Activated naive CD4-positive, alpha-beta T cell treated with anti-CD3 and anti-CD28 coated beads, Interleukin-2, amount 50 U/mL, for 16 hours (primary cell): Measurements from ENCODE around the gene NPR2.
A peak's percentile ranks its signal among the peaks of the same experiment; 100 is the strongest.

ENCODE experiments used
- DNase-seq: peaks from one replicate; pipeline ENCODE4 v3.0.0-alpha.2; 2020

The NPR2 gene

GRCh38 chr9:35766997-35767396 is 24.4 kb upstream of the NPR2 start:
- no peak for DNase-seq

DNA sequence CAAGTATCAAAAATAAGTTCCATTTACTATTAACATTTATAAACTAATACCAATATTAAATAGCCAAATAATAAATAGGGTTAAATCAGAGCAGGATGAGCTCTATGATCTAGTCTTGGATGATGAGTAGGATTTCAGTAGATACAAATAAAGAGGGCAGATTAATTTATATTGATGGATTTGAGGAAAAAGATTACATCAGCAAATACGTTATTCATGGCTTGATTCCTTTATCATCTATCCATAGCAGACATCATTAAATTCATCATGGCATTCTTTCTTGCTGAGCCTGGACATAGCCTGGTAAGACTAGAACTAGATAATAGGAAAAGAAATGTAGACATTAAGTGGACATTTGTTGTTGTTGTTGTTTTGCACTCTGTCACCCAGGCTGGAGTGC is 23.9 kb upstream of the NPR2 start:
- DNase-seq: no peak

GRCh38 chr9:35769763-35770162 is 21.6 kb upstream of the NPR2 start:
- no peak for DNase-seq

DNA sequence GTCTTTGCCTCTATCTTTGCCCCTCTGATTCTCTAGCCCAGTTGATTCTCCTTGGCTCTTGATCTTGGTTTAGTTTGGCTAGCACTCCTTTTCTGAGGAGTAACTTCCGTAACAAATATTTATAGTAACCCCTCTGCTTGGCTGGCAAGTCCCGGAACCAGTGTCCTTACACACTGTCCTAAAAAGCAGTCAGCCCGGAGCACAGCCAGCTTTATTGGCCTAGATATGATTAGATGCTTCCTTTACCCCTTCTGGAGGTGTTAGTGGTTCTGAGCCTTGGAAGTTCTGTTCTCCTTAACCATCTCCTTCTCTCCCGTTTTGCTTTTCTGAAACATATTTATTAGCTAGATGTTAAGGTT is 20.3 kb upstream of the NPR2 start:
- DNase-seq: no peak

DNA sequence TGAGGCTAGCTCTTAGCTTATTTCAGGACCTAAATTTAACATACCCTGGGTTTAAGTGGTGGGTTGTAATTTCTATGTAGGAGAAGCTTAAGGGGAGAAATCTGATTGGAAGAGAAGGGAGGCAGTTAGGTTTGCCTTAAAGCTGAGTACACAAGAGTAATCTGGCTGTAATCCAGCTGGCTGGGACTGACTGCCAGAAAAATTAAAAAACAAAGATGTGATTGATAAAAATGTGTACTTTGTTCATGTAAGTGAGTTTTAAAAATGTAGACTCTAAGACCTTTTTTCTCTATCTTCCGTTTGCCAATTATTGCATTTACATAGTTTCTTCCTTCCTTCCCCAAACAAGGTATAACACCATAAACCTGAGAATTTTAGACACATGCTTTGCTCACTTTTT is 19.9 kb upstream of the NPR2 start:
- no peak for DNase-seq

DNA sequence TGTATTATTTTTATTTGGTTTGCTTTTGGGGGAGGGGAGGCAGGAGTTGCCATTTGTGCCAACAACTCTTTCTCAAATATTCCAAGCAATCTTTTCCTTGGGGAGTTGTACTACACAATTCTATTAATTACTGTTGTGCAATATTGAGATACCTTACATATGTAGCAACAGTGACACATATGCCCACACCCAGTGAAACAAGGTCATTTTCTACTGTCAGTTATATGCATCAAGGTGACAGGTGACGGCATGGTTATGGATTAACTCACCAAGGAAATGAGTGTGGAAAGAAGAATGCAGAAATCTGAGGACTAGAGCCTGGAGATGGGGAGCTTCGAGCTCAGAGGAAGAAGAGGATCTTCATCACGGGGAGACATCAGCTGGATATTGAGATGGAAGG is 19.4 kb upstream of the NPR2 start:
- DNase-seq: no peak

GRCh38 chr9:35774907-35775635 is 16.3 kb upstream of the NPR2 start:
- DNase-seq: no peak

GRCh38 chr9:35776018-35776417 is 15.4 kb upstream of the NPR2 start:
- no peak for DNase-seq

DNA sequence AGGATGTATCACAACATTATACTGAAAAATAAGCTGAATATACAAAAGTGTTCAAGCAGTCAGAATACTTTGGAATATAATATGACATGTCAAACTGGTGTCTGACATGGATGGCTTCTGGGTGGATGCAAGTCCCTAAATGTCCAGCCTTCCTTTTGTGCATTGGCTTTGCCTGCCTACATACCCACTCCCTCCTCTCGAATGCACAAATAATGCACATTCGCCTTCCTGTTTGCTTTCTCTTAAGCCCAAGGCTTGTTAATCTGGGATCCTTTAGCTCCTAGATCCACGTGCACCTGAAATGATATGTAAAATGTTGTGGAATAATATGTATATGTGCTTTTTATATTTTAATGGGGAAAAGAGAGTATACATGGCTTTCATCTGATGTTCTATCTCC is 12.9 kb upstream of the NPR2 start:
- no peak for DNase-seq

- DNase-seq: no peak
Measured at GRCh38 chr9:35781066-35781465, 10.3 kb upstream of the NPR2 start.

GRCh38 chr9:35783418-35783817 is 8.0 kb upstream of the NPR2 start:
- no peak for DNase-seq

GRCh38 chr9:35789541-35789940 is 1.9 kb upstream of the NPR2 start:
- no peak for DNase-seq

- no peak for DNase-seq
Measured at GRCh38 chr9:35790025-35790384, 1.4 kb upstream of the NPR2 start.

GRCh38 chr9:35790385-35791296 is 750 bp upstream of the NPR2 start:
- DNase-seq: peak; percentile 44

- no peak for DNase-seq
Measured at GRCh38 chr9:35792024-35792813, 828 bp downstream of the NPR2 start.

DNA sequence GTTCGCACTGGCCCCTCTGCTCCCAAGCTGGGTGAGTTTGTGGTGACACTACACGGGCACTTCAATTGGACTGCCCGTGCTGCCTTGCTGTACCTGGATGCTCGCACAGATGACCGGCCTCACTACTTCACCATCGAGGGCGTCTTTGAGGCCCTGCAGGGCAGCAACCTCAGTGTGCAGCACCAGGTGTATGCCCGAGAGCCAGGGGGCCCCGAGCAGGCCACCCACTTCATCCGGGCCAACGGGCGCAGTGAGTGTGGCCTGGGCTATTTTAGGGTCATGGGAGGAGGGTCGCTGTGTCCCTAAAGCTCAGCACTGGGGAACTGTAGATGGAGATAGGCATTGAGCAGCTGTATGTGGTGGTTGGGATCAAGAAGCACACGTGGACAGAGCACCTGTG is 1.4 kb downstream of the NPR2 start:
- DNase-seq: no peak

DNA sequence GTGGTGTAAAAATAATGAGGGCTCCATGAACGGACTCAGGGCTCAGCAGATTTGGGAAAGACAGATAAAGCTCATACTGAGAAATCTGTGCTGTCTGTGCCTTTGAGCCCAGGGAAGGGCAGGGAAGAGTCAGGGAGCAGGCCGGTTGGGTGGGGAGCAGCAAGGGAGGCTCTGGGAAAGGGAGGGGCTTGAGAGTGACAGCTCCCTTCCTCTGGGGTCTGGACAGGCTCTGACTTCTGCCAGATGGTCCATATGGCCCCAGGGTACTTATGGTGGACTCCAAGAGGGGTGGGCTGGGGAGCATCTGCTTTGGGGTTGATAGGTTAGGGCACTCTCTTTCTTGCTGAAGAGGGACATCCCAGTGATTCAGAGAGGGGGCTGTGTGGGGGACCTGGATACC is 2.1 kb downstream of the NPR2 start:
- DNase-seq: no peak

DNA sequence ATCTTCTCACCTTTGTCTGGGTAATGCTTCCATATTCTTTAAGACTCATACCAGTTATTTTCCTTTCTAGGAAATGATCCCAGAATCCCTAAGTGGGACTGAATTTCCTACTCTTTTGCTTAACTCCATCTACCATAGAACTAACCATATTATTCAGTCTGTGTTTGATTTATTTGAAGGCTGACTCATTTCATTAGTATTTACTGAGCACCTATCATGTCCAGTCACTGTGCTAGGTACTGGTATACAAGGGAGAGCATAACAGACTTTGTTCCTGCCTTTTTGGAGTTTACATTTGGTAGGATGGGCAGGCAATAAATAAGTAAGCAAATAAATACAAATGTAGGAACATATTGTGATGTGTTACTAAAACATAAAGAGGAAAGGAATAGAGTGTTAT is 4.3 kb downstream of the NPR2 start:
- DNase-seq: no peak

DNA sequence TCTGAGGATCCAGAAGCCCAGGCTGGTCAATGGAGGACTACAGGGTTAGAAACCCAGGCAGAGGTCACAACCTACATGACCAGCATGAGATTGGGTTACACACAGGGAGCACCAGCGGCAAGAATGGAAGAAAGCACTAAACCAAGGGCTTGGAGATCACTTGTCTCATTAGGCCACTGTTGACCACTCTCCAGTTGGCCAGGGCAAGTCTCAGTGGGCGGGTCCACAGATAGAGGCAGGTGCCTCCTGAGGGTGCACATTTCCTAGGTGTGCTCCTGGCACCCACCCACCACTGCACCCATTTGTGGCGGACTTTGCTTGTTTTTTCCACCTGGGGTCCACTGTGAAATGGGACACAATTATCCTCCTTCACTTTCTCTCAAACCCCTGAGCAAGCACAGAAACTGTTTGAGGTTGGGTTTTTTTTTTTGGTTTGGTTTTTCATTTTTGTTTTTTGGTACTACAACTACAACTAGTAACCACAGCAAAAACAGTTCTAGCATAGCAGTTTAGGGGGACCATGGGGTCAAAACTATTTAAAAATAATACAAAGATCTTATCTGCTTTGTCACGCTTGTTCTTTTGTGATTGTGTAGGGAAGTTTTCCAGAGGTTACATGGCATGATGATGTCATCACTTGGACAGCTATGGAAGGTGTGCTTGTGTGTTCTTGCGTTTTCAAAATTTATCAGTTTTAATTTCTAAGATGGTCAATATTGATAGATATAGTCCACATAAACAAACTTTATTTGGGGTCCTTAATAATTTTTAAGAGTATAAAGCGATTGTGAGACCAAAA is 6.1 kb downstream of the NPR2 start:
- DNase-seq: no peak

GRCh38 chr9:35798658-35799374 is 7.4 kb downstream of the NPR2 start:
- DNase-seq: peak; percentile 63

- no peak for DNase-seq
Measured at GRCh38 chr9:35800530-35800929, 9.1 kb downstream of the NPR2 start.
